GM12872 (cell line): Measurements from ENCODE around the gene CCP110.

Experiments
- TF ChIP-seq, protein P1 (sequence below): IDR thresholded peaks from 3 replicates; pipeline ENCODE4 v1.5.1; 2011; ENCODE audit warnings: low read depth, mild to moderate bottlenecking, low read length, moderate library complexity; ENCODE audit not compliant: insufficient read depth

CCP110 gene

DNA sequence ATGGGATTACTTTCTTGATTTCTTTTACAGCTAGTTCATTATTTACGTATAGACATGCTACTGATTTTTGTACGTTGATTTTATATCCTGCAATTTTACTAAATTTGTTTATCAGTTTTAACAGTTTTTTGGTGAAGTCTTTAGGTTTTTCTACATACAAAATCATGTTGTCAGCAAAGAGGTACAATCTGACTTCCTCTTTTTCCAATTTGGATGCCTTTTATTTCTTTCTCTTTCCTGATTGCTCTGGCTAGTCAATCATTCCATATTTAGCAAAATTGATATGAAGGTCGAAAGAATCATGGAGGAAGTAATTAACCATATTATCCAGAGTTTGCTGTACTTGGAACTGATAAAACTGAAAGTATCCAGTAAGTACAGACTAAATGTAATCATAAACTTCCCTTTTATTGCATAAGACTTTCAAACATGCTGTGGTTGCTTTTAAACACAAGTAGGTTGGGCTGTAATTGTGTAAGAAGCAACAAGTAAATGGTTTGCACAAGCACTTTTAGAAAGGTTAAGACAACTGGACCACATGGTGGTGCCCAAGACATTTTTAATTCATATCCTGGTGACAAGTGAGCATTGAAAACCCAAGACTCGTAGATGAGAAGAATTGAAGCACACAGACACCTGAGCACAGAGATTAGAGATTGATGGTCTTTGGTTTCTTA is 10.2 kb upstream of the CCP110 start:
- TF ChIP-seq, protein P1, sequence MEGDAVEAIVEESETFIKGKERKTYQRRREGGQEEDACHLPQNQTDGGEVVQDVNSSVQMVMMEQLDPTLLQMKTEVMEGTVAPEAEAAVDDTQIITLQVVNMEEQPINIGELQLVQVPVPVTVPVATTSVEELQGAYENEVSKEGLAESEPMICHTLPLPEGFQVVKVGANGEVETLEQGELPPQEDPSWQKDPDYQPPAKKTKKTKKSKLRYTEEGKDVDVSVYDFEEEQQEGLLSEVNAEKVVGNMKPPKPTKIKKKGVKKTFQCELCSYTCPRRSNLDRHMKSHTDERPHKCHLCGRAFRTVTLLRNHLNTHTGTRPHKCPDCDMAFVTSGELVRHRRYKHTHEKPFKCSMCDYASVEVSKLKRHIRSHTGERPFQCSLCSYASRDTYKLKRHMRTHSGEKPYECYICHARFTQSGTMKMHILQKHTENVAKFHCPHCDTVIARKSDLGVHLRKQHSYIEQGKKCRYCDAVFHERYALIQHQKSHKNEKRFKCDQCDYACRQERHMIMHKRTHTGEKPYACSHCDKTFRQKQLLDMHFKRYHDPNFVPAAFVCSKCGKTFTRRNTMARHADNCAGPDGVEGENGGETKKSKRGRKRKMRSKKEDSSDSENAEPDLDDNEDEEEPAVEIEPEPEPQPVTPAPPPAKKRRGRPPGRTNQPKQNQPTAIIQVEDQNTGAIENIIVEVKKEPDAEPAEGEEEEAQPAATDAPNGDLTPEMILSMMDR: no peak

DNA sequence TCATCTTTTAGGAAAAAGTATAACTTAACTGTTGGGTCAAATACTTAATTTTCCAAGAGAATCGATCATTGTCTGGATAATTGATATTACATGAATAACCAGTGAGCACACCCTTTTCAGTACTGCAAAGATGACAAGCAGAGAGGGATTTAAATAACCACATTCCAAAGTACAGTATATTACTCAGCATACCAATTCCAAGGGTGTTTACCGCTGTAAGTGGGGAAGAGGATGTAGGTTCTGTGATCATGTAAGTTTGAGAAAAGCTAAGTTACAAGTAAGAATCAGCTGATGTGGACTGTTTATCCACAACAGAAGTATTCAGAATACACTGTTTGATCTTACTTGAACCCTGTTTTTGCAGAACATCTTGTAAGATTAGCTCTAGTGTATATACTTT is 8.0 kb upstream of the CCP110 start:
- TF ChIP-seq, protein P1: no peak

DNA sequence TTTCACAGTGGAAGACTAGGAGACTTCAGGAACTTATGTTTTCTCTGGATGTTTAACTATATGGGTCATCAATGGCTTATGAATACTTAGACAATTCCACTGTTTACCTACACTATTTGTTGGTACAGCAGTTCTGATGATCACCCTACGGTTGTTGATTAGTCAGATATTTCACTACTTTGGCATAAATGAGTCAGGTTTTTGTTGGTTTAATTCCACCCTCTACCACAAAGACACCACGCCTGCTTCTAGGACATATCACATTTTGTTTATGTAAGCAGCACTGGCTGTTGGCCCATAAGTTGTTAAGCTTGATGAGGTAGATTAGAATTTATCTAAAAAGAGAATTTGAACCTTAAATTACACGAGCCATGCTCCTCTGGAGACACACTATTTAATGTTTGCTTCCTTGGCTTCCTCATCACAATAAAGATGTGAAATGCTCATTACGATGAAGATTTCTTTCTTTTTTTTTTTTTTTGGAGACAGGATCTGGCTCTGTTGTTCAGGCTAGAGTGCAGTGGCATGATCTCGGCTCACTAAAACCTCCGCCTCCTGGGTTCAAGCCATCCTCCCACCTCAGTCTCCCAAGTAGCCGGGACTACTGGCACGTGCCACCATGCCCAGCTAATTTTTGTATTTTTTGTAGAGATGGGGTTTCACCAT is 6.2 kb upstream of the CCP110 start:
- TF ChIP-seq, protein P1: no peak

DNA sequence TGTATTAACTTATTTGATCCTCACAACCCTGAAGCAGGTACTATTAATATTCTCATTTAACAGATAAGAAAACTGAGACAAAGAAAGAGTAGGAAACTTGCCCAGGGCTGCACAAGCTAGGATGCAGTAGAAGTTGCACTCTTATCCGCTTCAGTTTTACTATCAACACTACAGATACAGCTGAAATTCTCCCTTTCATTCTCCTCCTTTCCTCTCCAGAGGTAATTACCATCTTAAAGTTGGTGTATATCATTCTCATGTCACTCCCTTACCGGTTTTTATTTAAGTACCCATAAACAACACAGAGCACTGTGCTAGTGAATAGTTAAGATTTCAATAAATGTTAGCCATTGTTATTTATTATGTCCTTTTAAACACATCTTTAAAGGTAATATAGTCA is 5.4 kb upstream of the CCP110 start:
- TF ChIP-seq, protein P1: no peak

DNA sequence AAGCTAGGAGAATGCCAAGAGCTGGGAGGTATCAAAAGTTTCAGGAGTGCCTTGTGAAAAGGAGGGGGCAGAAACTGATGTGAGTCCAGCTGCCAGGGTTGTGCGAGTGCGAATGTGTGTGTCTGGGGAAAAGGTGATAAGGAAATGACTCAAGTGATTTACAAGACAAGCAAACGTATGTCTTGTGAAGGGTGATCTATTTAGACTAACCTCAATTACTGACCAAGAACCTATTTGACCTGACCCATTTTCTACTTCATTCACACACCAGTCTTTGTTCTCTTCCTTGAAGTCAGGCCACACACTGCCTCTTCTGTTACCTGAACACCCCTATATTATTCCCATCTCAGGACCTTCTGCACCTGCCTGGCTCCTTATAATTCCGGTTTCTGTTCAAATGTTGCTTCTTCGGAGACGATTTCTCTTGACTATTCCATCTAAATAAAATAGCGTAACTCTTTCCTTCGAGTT is 2.8 kb upstream of the CCP110 start:
- TF ChIP-seq, protein P1: no peak

DNA sequence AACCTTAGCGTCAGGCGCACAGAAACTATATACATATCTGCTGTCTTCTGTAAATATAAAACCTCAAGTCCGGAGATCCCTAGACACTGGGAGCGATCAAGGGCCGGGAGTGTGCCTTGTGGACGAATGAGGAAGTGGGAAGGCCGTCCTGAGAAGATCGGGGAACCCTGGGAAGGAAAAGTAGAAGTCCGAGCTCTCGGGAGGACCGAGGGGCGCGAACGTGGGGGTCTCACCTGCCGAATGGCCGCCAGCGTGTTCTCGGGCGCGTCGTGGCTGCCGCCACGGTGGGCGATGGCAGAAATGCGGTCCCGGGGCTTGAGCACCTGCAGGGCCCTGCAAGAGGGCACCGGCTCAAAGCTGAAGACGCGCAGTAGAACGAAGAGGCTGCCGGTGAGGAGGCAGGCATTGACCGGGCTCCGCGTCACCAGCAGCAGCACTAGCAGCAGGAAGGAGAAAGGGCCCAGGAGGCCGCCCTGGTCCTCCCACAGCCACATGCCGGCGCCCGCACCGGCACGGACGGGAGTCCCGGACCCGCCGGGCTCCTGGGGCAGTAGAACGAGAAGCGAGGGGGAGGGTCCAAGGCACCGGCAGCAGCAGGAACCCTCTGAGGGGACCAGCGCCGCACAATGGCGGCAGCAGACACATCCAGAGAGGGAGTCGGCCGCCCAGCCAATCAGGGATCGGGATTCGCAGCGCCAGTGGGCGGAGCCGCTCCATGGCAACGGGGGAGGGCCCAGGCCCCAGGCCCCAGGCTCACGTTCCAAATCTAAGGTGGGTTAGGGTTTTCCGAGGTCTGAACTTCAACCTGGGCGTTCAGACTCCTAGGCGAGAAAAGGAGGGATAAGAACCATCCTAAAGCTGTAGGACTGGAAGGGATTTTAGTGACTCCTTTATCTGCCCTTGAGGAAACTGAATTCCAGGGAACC is 2.0 kb upstream of the CCP110 start, which contains the start of gene GDE1:
GDE1 (minus strand) TSS at position 628 of the 926 bp plus-strand sequence; CDS start at position 494, 134 bp downstream.
- TF ChIP-seq, protein P1: peak; percentile 50

DNA sequence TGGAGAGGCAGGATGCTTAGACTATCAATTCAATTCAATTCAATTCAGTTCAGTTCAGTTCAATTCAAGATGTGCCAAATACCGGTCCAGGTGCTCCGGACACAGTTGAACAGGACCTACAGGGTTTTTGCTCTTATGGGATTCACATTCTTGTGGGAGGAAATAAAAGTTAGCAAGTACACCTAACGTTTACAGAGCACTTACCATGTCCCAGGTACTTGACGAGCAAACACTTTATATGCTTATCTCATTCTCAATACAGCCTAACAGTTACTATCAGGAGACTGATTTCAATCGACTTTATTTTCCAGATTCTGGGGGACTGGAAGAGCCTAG is 1.4 kb upstream of the CCP110 start:
- TF ChIP-seq, protein P1: no peak
